ENCODE measurements around the gene HOXC9.

- no peak for TF ChIP-seq POLR2A (IDR thresholded peaks at IDR 0.05; ENCODE audit: borderline replicate concordance, extremely low read depth, insufficient read depth, insufficient read length)
- no peak for TF ChIP-seq CTCF (IDR thresholded peaks at IDR 0.05 in 2 of 3, conservative IDR thresholded peaks at IDR 0.05 in 1 of 3; ENCODE audit: borderline replicate concordance in 1 of 3, insufficient read depth in 1 of 3, low read depth in 2 of 3, low read length in 2 of 3)
- TF ChIP-seq TCF7L2 (IDR thresholded peaks at IDR 0.05; ENCODE audit: borderline replicate concordance, extremely low read depth, insufficient read depth, insufficient read length) = no peak
- TF ChIP-seq RAD21 (IDR thresholded peaks at IDR 0.05; ENCODE audit: low read depth) = no peak
- no peak for TF ChIP-seq ATF3 (IDR thresholded peaks at IDR 0.05)
- no peak for TF ChIP-seq YY1 (IDR thresholded peaks at IDR 0.05; ENCODE audit: extremely low read depth, insufficient replicate concordance, low read depth, low read length)
- no peak for TF ChIP-seq EZH2 (IDR thresholded peaks at IDR 0.05)
- TF ChIP-seq POLR2AphosphoS5 (IDR thresholded peaks at IDR 0.05; ENCODE audit: low read depth, low read length) = no peak
- TF ChIP-seq REST (IDR thresholded peaks at IDR 0.05; ENCODE audit: low read depth) = no peak
- TF ChIP-seq FOSL1 (IDR thresholded peaks at IDR 0.05; ENCODE audit: low read depth) = no peak
- TF ChIP-seq CEBPB (IDR thresholded peaks at IDR 0.05; ENCODE audit: low read depth) = no peak
- TF ChIP-seq ZNF274 (IDR thresholded peaks at IDR 0.05; ENCODE audit: low read depth, low read length) = no peak
- no peak for TF ChIP-seq SP1 (IDR thresholded peaks at IDR 0.05; ENCODE audit: low read depth)
- no peak for TF ChIP-seq CBX3 (IDR thresholded peaks at IDR 0.05; ENCODE audit: low read depth)
Measured at GRCh38 chr12:53976823-53977595, 23.0 kb upstream of the HOXC9 start.

All from HCT116 (cell line).